Erythroblast (primary cell): ENCODE results near the gene C11orf21.

Source experiments
- GATA1 ChIP-seq: IDR thresholded peaks from 2 replicates; pipeline ENCODE4 v1.6.1; 2011; ENCODE audit warnings: low read depth, mild to moderate bottlenecking, control low read depth, low read length, moderate library complexity
- POLR2A ChIP-seq: IDR thresholded peaks from 2 replicates; pipeline ENCODE4 v1.6.1; 2011; ENCODE audit warnings: mild to moderate bottlenecking, low read length

- no peak for TF ChIP-seq POLR2A
- no peak for TF ChIP-seq GATA1
Observed at GRCh38 chr11:2345050-2345449, 43.3 kb upstream of the C11orf21 start.
